DOHH2 (cell line): ENCODE data around the gene PTS.
A peak's percentile ranks its signal among the peaks of the same experiment; 100 is the strongest.

Experiments used
- H3F3A ChIP-seq: fragments of 200-600 bp; sonication (generic), shearing (Covaris generic); 2 replicates; pipeline ENCODE4 v1.6.0; 2016; ENCODE audit warnings: antibody characterized with exemption, mild to moderate bottlenecking; ENCODE audit not compliant: control insufficient read depth, insufficient read depth
- H3K27ac ChIP-seq: fragments of 200-600 bp; sonication (generic); 2 replicates; pipeline ENCODE4 v1.5.1; 2014; ENCODE audit warnings: low read depth, mild to moderate bottlenecking, low read length, moderate library complexity
- H3K27me3 ChIP-seq: fragments of 200-600 bp; sonication (generic); 2 replicates; pipeline ENCODE4 v1.6.1; 2014; ENCODE audit warnings: mild to moderate bottlenecking, low read length, mixed read lengths; ENCODE audit not compliant: control insufficient read depth
- H3K36me3 ChIP-seq: fragments of 200-600 bp; sonication (generic); 2 replicates; pipeline ENCODE4 v1.6.1; 2014; ENCODE audit warnings: mild to moderate bottlenecking, low read length, moderate library complexity, mixed read lengths; ENCODE audit not compliant: control insufficient read depth
- H3K4me1 ChIP-seq: fragments of 200-600 bp; sonication (generic); 2 replicates; pipeline ENCODE4 v1.6.1; 2014; ENCODE audit warnings: mild to moderate bottlenecking, low read length, mixed read lengths; ENCODE audit not compliant: control insufficient read depth
- H3K4me2 ChIP-seq: fragments of 200-600 bp; sonication (generic); 2 replicates; pipeline ENCODE4 v1.6.0; 2014; ENCODE audit warnings: mild to moderate bottlenecking, low read length, moderate library complexity
- H3K4me3 ChIP-seq: fragments of 200-600 bp; sonication (generic); 2 replicates; pipeline ENCODE4 v1.5.1; 2014; ENCODE audit warnings: mild to moderate bottlenecking, low read length, mixed read lengths
- H3K79me2 ChIP-seq: fragments of 200-600 bp; sonication (generic); 2 replicates; pipeline ENCODE4 v1.6.1; 2014; ENCODE audit warnings: mild to moderate bottlenecking, low read length, mixed read lengths; ENCODE audit not compliant: control insufficient read depth
- H3K9me2 ChIP-seq: fragments of 200-600 bp; sonication (generic); replicated peaks from 2 replicates; pipeline ENCODE4 v1.6.1; 2014; ENCODE audit warnings: mild to moderate bottlenecking, low read length, mixed read lengths; ENCODE audit not compliant: control insufficient read depth
- H3K9me3 ChIP-seq: fragments of 200-600 bp; sonication (generic); 2 replicates; pipeline ENCODE4 v1.6.1; 2014; ENCODE audit warnings: antibody characterized with exemption, low read length, mixed read lengths; ENCODE audit not compliant: control insufficient read depth, insufficient read depth
- H4K20me1 ChIP-seq: fragments of 200-600 bp; sonication (generic); 2 replicates; pipeline ENCODE4 v1.6.0; 2014; ENCODE audit warnings: low read depth, mild to moderate bottlenecking, antibody characterized with exemption, low read length, moderate library complexity; ENCODE audit not compliant: control insufficient read depth, insufficient read depth
- CTCF ChIP-seq: fragments of 200-600 bp; sonication (generic); IDR thresholded peaks from one replicate; pipeline ENCODE4 v1.5.1; 2014; ENCODE audit warnings: antibody characterized with exemption, mild to moderate bottlenecking, low read depth, low read length; ENCODE audit not compliant: poor library complexity, severe bottlenecking
- EZH2phosphoT487 ChIP-seq: fragments of 200-600 bp; sonication (generic); IDR thresholded peaks from 2 replicates; pipeline ENCODE4 v1.6.1; 2017; ENCODE audit warnings: borderline replicate concordance, mild to moderate bottlenecking, antibody characterized with exemption, low read length, moderate library complexity, mixed read lengths

Gene PTS

GRCh38 chr11:112235750-112236390 lies 9.6 kb downstream of the PTS start:
- H3K27me3 ChIP-seq, result no peaks in the 10 kb centered on the region
- H3K4me1 ChIP-seq, result peaks cover 15% of the 10 kb centered on the region
- no peaks in the 10 kb centered on the region for H4K20me1 ChIP-seq
- H3K79me2 ChIP-seq, result no peaks in the 10 kb centered on the region; the same call in 1 of the 2 replicates
- peak overlapping the region; percentile 28; the same call in 1 of the 2 replicates for H3K4me3 ChIP-seq
- peaks cover 6% of the 10 kb centered on the region; the same call in 1 of the 2 replicates for H3F3A ChIP-seq
- TF ChIP-seq CTCF (no peak), EZH2phosphoT487 (no peak)
- peak overlapping the region; percentile 14; the same call in 1 of the 2 replicates for H3K27ac ChIP-seq
- peaks cover 42% of the 10 kb centered on the region for H3K36me3 ChIP-seq
- H3K9me3 ChIP-seq, result no peaks in the 10 kb centered on the region
- H3K9me2 ChIP-seq, result no peaks in the 10 kb centered on the region
- peak overlapping the region; percentile 47 for H3K4me2 ChIP-seq

GRCh38 chr11:112237451-112237850 lies 11.2 kb downstream of the PTS start:
- no peaks in the 10 kb centered on the region for H4K20me1 ChIP-seq
- peaks cover 15% of the 10 kb centered on the region for H3K4me1 ChIP-seq
- H3K36me3 ChIP-seq, result peaks cover 36% of the 10 kb centered on the region
- no peak overlapping the region for H3K4me3 ChIP-seq
- H3K27me3 ChIP-seq, result no peaks in the 10 kb centered on the region
- H3K27ac ChIP-seq, result no peak overlapping the region
- peaks cover 6% of the 10 kb centered on the region; the same call in 1 of the 2 replicates for H3F3A ChIP-seq
- no peak for TF ChIP-seq CTCF
- no peak for TF ChIP-seq EZH2phosphoT487
- no peaks in the 10 kb centered on the region for H3K9me3 ChIP-seq
- H3K4me2 ChIP-seq, result no peak overlapping the region
- H3K9me2 ChIP-seq, result no peaks in the 10 kb centered on the region
- H3K79me2 ChIP-seq, result no peaks in the 10 kb centered on the region

- Histone ChIP-seq H3F3A (peaks cover 6% of the 10 kb centered on the region; the same call in 1 of the 2 replicates), H4K20me1 (no peaks in the 10 kb centered on the region), H3K27me3 (no peaks in the 10 kb centered on the region), H3K9me3 (no peaks in the 10 kb centered on the region), H3K9me2 (no peaks in the 10 kb centered on the region), H3K4me1 (peaks cover 15% of the 10 kb centered on the region), H3K36me3 (peaks cover 36% of the 10 kb centered on the region), H3K4me2 (no peak overlapping the region), H3K4me3 (no peak overlapping the region), H3K27ac (no peak overlapping the region), H3K79me2 (no peaks in the 10 kb centered on the region)
- TF ChIP-seq CTCF, result no peak
- TF ChIP-seq EZH2phosphoT487, result no peak
These were observed 11.8 kb downstream of the PTS start for GRCh38 chr11:112238041-112238440.
